Mesenchymal stem cell (in vitro differentiated cells and primary cell): ENCODE results near the gene LRRC63.

ENCODE experiments used
- DNase-seq: peaks from one replicate; pipeline ENCODE4 v3.0.0-alpha.2; 2013
- H2AFZ ChIP-seq: one replicate; pipeline ENCODE4 v1.6.1; 2013; ENCODE audit warnings: low read depth, mild to moderate bottlenecking, control low read depth, inconsistent platforms, low read length, moderate library complexity
- H2AK5ac ChIP-seq: 2 replicates; pipeline ENCODE4 v1.6.1; 2013; ENCODE audit warnings: low read length, moderate library complexity, mild to moderate bottlenecking, inconsistent platforms; ENCODE audit not compliant: severe bottlenecking
- H2BK120ac ChIP-seq: one replicate; pipeline ENCODE4 v1.6.1; 2013; ENCODE audit warnings: low read depth, mild to moderate bottlenecking, inconsistent platforms, low read length, moderate library complexity
- H2BK12ac ChIP-seq, 2 experiments: one replicate each; pipeline ENCODE4 v1.6.1; 2013; ENCODE audit warnings: inconsistent platforms in 2 of 2, low read length in 2 of 2, mild to moderate bottlenecking in 2 of 2, moderate library complexity in 2 of 2, control low read depth in 1 of 2
- H2BK15ac ChIP-seq: one replicate; pipeline ENCODE4 v1.6.1; 2013; ENCODE audit warnings: mild to moderate bottlenecking, low read depth, inconsistent platforms; ENCODE audit not compliant: poor library complexity, severe bottlenecking
- H2BK5ac ChIP-seq: 2 replicates; pipeline ENCODE4 v1.6.1; 2013; ENCODE audit warnings: low read depth, mild to moderate bottlenecking, low read length, control low read depth, inconsistent platforms; ENCODE audit not compliant: poor library complexity, severe bottlenecking
- H3K14ac ChIP-seq, 2 experiments: one replicate each; pipeline ENCODE4 v1.6.1; 2013; ENCODE audit warnings: inconsistent platforms in 2 of 2, low read length in 2 of 2, control low read depth in 1 of 2, mild to moderate bottlenecking in 1 of 2, moderate library complexity in 1 of 2
- H3K18ac ChIP-seq, 2 experiments: one replicate each; pipeline ENCODE4 v1.6.1; 2013; ENCODE audit warnings: inconsistent platforms in 2 of 2, low read length in 2 of 2, control low read depth in 1 of 2, low read depth in 1 of 2, mild to moderate bottlenecking in 1 of 2
- H3K23ac ChIP-seq, 2 experiments: one replicate each; pipeline ENCODE4 v1.6.1; 2013; ENCODE audit warnings: inconsistent platforms in 2 of 2, low read length in 2 of 2, mild to moderate bottlenecking in 2 of 2, moderate library complexity in 2 of 2, control low read depth in 1 of 2
- H3K27ac ChIP-seq: 2 replicates; pipeline ENCODE4 v1.5.1; 2013; ENCODE audit warnings: mild to moderate bottlenecking, moderate library complexity, low read length, control low read depth, inconsistent platforms; ENCODE audit not compliant: poor library complexity, severe bottlenecking
- H3K27me3 ChIP-seq, 2 experiments: 2 replicates each; pipeline versions ENCODE4 v1.6.1 to v1.7.0; 2013; ENCODE audit warnings: low read length in 2 of 2, mild to moderate bottlenecking in 2 of 2, moderate library complexity in 2 of 2, control low read depth in 1 of 2, inconsistent platforms in 1 of 2; ENCODE audit not compliant: control insufficient read depth in 1 of 2, insufficient read depth in 1 of 2
- H3K36me3 ChIP-seq, 2 experiments: 2 replicates each; pipeline versions ENCODE4 v1.6.1 to v1.7.0; 2013; ENCODE audit warnings: low read length in 2 of 2, control low read depth in 1 of 2, inconsistent platforms in 1 of 2, low read depth in 1 of 2, mild to moderate bottlenecking in 1 of 2; ENCODE audit not compliant: insufficient read depth in 2 of 2, control insufficient read depth in 1 of 2
- H3K4ac ChIP-seq, 2 experiments: one replicate each; pipeline ENCODE4 v1.6.1; 2013; ENCODE audit warnings: inconsistent platforms in 2 of 2, low read length in 2 of 2, mild to moderate bottlenecking in 2 of 2, moderate library complexity in 2 of 2, control low read depth in 1 of 2, low read depth in 1 of 2
- H3K4me1 ChIP-seq: 2 replicates; pipeline ENCODE4 v1.6.1; 2013; ENCODE audit warnings: low read depth, low read length, control low read depth; ENCODE audit not compliant: control insufficient read depth, insufficient read depth
- H3K4me2 ChIP-seq: 2 replicates; pipeline ENCODE4 v1.6.1; 2013; ENCODE audit warnings: low read length, mild to moderate bottlenecking, inconsistent platforms; ENCODE audit not compliant: poor library complexity, severe bottlenecking
- H3K4me3 ChIP-seq, 2 experiments: 2 replicates each; pipeline versions ENCODE4 v1.5.1 to v1.7.0; 2013; ENCODE audit warnings: low read length in 2 of 2, mild to moderate bottlenecking in 2 of 2, control low read depth in 1 of 2, low read depth in 1 of 2; ENCODE audit not compliant: insufficient read depth in 1 of 2
- H3K79me1 ChIP-seq: replicated peaks from 2 replicates; pipeline ENCODE4 v1.6.1; 2013; ENCODE audit warnings: mild to moderate bottlenecking, control low read depth, low read length, inconsistent platforms; ENCODE audit not compliant: poor library complexity, severe bottlenecking
- H3K9ac ChIP-seq: 2 replicates; pipeline ENCODE4 v1.7.0; 2013; ENCODE audit warnings: mild to moderate bottlenecking, low read length, moderate library complexity
- H3K9me3 ChIP-seq: 2 replicates; pipeline ENCODE4 v1.7.0; 2013; ENCODE audit warnings: mild to moderate bottlenecking, low read length; ENCODE audit not compliant: control insufficient read depth
- H4K8ac ChIP-seq: one replicate; pipeline ENCODE4 v1.6.1; 2013; ENCODE audit warnings: inconsistent platforms, mild to moderate bottlenecking, low read length, moderate library complexity
- H4K91ac ChIP-seq: one replicate; pipeline ENCODE4 v1.6.1; 2013; ENCODE audit warnings: mild to moderate bottlenecking, low read length, inconsistent platforms
- WGBS: methylation state at CpG from one replicate; pipeline ENCODE4 v1.1.7; 2013; ENCODE audit warnings: mixed read lengths; 5-methylcytosine and 5-hydroxymethylcytosine counted together

Gene LRRC63

DNA sequence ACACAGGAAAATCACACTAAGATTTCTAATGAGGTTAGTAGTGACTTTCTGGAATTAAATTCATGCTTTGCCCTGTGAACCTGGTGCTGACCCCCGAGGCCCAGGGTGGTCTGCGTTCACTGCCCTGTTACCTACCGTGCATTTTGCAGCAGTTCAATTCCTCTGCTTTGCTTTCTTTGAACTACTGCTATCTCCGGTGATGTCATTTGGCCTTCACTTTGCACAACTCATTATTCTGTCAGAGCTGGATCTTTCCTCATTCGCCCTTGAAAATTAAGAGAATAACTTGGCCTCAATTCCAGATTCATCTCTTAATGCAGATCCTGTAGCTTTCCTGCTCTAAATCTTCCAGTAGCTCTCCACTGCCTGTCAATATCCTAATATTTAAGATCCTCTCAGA lies 8.8 kb upstream of the LRRC63 start:
- no peak overlapping the region for H4K8ac ChIP-seq
- H4K91ac ChIP-seq: no peak overlapping the region
- H3K79me1 ChIP-seq: no peaks in the 10 kb centered on the region
- H3K36me3 ChIP-seq: no peaks in the 10 kb centered on the region
- H3K23ac ChIP-seq: no peak overlapping the region
- no peaks in the 10 kb centered on the region for H3K9me3 ChIP-seq
- H2BK15ac ChIP-seq: no peak overlapping the region
- no peak overlapping the region for H3K4ac ChIP-seq
- no peak overlapping the region for H3K27ac ChIP-seq
- no peak overlapping the region for H3K18ac ChIP-seq
- 96% methylated on average over 5 of the region's 5 CpGs for WGBS
- H3K14ac ChIP-seq: no peak overlapping the region
- no peak for DNase-seq
- no peak overlapping the region for H3K9ac ChIP-seq
- no peak overlapping the region for H2AFZ ChIP-seq
- no peak overlapping the region for H2BK5ac ChIP-seq
- H3K4me3 ChIP-seq: no peak overlapping the region
- no peak overlapping the region for H2BK120ac ChIP-seq
- H2AK5ac ChIP-seq: no peak overlapping the region
- no peaks in the 10 kb centered on the region for H3K4me1 ChIP-seq
- H3K27me3 ChIP-seq: no peaks in the 10 kb centered on the region
- no peak overlapping the region for H2BK12ac ChIP-seq
- no peak overlapping the region for H3K4me2 ChIP-seq

DNA sequence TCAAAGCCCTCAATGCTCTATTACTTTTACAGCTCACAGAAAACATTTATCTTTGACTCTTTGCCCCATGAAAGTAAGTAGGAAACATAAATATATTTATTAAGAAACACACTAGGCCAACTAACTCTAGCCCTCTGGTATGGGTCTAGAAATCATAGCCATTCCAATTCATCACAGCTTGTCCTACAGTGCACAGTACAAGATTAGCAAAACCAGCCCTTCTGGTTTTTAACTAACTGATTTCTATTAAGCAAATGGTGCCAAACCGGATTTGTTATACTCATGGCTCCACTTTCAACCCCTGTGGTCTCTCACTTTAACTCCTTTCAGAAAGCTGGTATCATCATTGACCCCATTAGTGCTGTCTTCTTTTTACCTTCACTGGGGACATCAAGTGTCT lies 5.6 kb upstream of the LRRC63 start:
- Histone ChIP-seq H3K14ac (no peak overlapping the region), H3K23ac (no peak overlapping the region), H3K36me3 (no peaks in the 10 kb centered on the region), H2BK15ac (no peak overlapping the region), H3K18ac (no peak overlapping the region), H3K4ac (no peak overlapping the region), H3K4me1 (no peaks in the 10 kb centered on the region), H3K4me3 (no peak overlapping the region), H3K79me1 (no peaks in the 10 kb centered on the region), H3K27me3 (no peaks in the 10 kb centered on the region), H4K91ac (no peak overlapping the region), H2BK12ac (no peak overlapping the region), H2BK5ac (no peak overlapping the region), H2AK5ac (no peak overlapping the region), H3K4me2 (no peak overlapping the region), H2BK120ac (no peak overlapping the region), H3K9ac (no peak overlapping the region), H2AFZ (no peak overlapping the region), H4K8ac (no peak overlapping the region), H3K9me3 (no peaks in the 10 kb centered on the region), H3K27ac (no peak overlapping the region)
- WGBS: 96% methylated on average over 1 of the region's 1 CpG
- DNase-seq: no peak

DNA sequence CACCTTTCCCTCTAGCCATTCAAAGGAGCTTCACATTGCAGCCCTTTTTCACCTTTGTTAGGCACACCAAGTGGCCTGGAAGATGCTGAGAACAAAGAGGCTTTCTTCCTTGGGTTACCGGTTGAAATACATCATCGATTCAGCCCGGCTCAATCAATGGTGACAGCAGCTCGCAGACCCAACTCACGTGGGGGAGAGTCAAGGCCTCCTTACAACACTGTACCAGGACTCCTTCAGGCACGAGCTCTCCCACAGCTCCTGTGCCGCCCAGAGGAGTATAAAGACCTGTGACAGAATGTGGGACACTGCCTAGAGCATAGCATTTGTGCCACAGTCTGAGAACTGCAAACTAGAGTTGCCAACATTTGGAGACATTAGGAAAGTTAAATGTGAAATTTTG lies 3.9 kb upstream of the LRRC63 start:
- WGBS: 89% methylated on average over 7 of the region's 7 CpGs
- Histone ChIP-seq H3K27me3 (no peaks in the 10 kb centered on the region), H3K4me2 (no peak overlapping the region), H3K4me1 (peaks cover 3% of the 10 kb centered on the region), H2BK15ac (no peak overlapping the region), H3K4ac (no peak overlapping the region), H3K14ac (no peak overlapping the region), H2AK5ac (no peak overlapping the region), H2BK120ac (no peak overlapping the region), H3K36me3 (no peaks in the 10 kb centered on the region), H3K27ac (no peak overlapping the region), H3K9ac (no peak overlapping the region), H2BK12ac (no peak overlapping the region), H3K79me1 (no peaks in the 10 kb centered on the region), H2BK5ac (no peak overlapping the region), H3K4me3 (no peak overlapping the region), H3K18ac (no peak overlapping the region), H4K8ac (no peak overlapping the region), H3K9me3 (no peaks in the 10 kb centered on the region), H4K91ac (no peak overlapping the region), H2AFZ (no peak overlapping the region), H3K23ac (no peak overlapping the region)
- no peak for DNase-seq

DNA sequence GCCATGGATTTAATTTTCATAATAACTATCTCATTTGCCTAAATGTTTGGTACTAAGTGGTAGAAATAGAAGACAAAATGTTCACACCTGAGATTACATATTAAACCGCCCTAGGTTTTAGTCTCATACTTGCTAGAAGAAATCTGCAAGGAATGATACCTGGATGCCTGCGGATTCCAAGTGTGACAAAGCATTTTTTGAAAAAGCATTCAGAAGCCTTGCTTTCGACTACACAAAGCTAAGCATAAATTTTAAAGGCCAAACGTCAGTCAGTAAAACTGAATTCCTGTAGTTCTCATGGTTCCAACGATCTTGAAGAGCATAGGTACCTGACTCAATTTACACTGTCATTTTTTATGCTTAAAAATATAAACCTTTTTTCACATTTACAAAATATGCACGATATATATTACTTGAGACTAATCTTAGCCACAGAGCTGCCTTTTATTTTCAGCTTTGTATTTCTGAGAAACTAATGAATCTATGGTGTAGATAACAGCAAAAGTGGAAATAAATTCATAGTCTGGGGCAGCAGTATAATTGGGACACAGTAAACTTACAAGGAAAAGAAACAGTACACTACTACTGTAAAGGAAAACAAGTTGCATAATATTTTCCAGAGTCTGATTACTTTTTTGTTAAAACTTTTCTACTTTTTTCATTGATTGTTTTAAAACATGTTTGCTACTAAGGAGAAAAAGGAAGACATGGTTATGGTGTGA lies 1.2 kb upstream of the LRRC63 start:
- Histone ChIP-seq H4K91ac (no peak overlapping the region), H4K8ac (no peak overlapping the region), H2BK120ac (no peak overlapping the region), H3K23ac (no peak overlapping the region), H2BK12ac (no peak overlapping the region), H2AFZ (no peak overlapping the region), H3K36me3 (no peaks in the 10 kb centered on the region), H2AK5ac (no peak overlapping the region), H3K4ac (no peak overlapping the region), H3K9me3 (no peaks in the 10 kb centered on the region), H3K14ac (no peak overlapping the region), H2BK5ac (no peak overlapping the region), H3K4me2 (no peak overlapping the region), H3K4me1 (peaks cover 3% of the 10 kb centered on the region), H3K18ac (no peak overlapping the region), H3K9ac (peak overlapping the region; percentile 81), H2BK15ac (no peak overlapping the region), H3K27me3 (no peaks in the 10 kb centered on the region), H3K4me3 (peak overlapping the region in 1 of 2 experiments; percentile 92), H3K79me1 (no peaks in the 10 kb centered on the region), H3K27ac (no peak overlapping the region)
- 91% methylated on average over 5 of the region's 6 CpGs for WGBS
- DNase-seq: no peak
